ENCODE measurements around the gene SALL2.
"Not testable (repeated sequence)": the region's sequence is repeated elsewhere in the genome, so short reads cannot be mapped to it uniquely, and the experiment has no call there.

The SALL2 gene

GRCh38 chr14:21525962-21526671, at the start of gene SALL2:
TSS of gene SALL2 (minus strand) at chr14:21526346. CDS start at chr14:21526127, 219 bp downstream.
- DNase-seq, result peak; percentile 78

GRCh38 chr14:21575661-21576060, 49.5 kb upstream of the SALL2 start:
- DNase-seq, result no peak

- no peak for DNase-seq
These were observed 46.5 kb upstream of the SALL2 start for GRCh38 chr14:21572604-21573003.

- DNase-seq, result no peak
These were observed 32.6 kb upstream of the SALL2 start for GRCh38 chr14:21558703-21559170.

GRCh38 chr14:21557084-21557901, 31.1 kb upstream of the SALL2 start:
- peak; percentile 84 for DNase-seq

- DNase-seq, result no peak
These were observed 30.4 kb upstream of the SALL2 start for GRCh38 chr14:21556378-21557083.

GRCh38 chr14:21553266-21553665, 27.1 kb upstream of the SALL2 start:
- no peak for DNase-seq

GRCh38 chr14:21544588-21544987, 18.4 kb upstream of the SALL2 start:
- DNase-seq, result not testable (repeated sequence)

GRCh38 chr14:21543963-21544362, 17.8 kb upstream of the SALL2 start:
- no peak for DNase-seq

GRCh38 chr14:21543521-21543960, 17.4 kb upstream of the SALL2 start:
- DNase-seq, result no peak

- no peak for DNase-seq
These were observed 15.4 kb upstream of the SALL2 start for GRCh38 chr14:21541413-21542074.

GRCh38 chr14:21539189-21539940, 13.2 kb upstream of the SALL2 start:
- no peak for DNase-seq

- no peak for DNase-seq
These were observed 10.9 kb upstream of the SALL2 start for GRCh38 chr14:21537090-21537424.

- no peak for DNase-seq
These were observed 10.4 kb upstream of the SALL2 start for GRCh38 chr14:21536418-21537089.

- no peak for DNase-seq
These were observed 9.6 kb upstream of the SALL2 start for GRCh38 chr14:21535545-21536417.

GRCh38 chr14:21534576-21534975, 8.4 kb upstream of the SALL2 start:
- no peak for DNase-seq

- DNase-seq, result no peak
These were observed 7.1 kb upstream of the SALL2 start for GRCh38 chr14:21533294-21533693.

GRCh38 chr14:21529515-21529914, 3.4 kb upstream of the SALL2 start:
- no peak for DNase-seq

GRCh38 chr14:21528381-21529348, 2.5 kb upstream of the SALL2 start:
- DNase-seq, result no peak

All from activated CD8-positive, alpha-beta memory T cell treated with anti-CD3 and anti-CD28 coated beads for 24 hours (primary cell).